ENCODE results near the gene MINDY2. TPM values are rescaled to one million over a fixed set of nuclear protein-coding genes. Genes with fewer than 3 reads are reported as not detected.
"Not testable (repeated sequence)": the region's sequence is repeated elsewhere in the genome, so short reads cannot be mapped to it uniquely, and the experiment has no call there.

The MINDY2 gene
- total RNA-seq, 1 experiment from 2014 or later: 42.3 TPM

GRCh38 chr15:58766290-58766689 is 4.8 kb upstream of the MINDY2 start:
- H3K36me3 ChIP-seq: no peaks in the 10 kb centered on the region
- H3K27me3 ChIP-seq: no peaks in the 10 kb centered on the region
- H3K4me1 ChIP-seq: no peaks in the 10 kb centered on the region
- no peaks in the 10 kb centered on the region for H3K9me3 ChIP-seq (replicated peaks)
- H3K4me3 ChIP-seq: no peak overlapping the region
- DNase-seq: no peak
- no peak overlapping the region for H3K27ac ChIP-seq

GRCh38 chr15:58768601-58769004 is 2.5 kb upstream of the MINDY2 start:
- not testable (repeated sequence) for H3K9me3 ChIP-seq (replicated peaks); H3K36me3 ChIP-seq; H3K4me3 ChIP-seq; H3K4me1 ChIP-seq; H3K27ac ChIP-seq; H3K27me3 ChIP-seq; DNase-seq

GRCh38 chr15:58770519-58770856 is 614 bp upstream of the MINDY2 start:
- Histone ChIP-seq H3K4me3 (peak overlapping the region; percentile 82), H3K27ac (peak overlapping the region; percentile 58)
- DNase-seq: no peak

GRCh38 chr15:58771621-58772250 is 634 bp downstream of the MINDY2 start:
- Histone ChIP-seq H3K36me3 (no peaks in the 10 kb centered on the region), H3K27ac (peak overlapping the region; percentile 68), H3K4me3 (peak overlapping the region; percentile 82), H3K4me1 (no peaks in the 10 kb centered on the region), H3K27me3 (no peaks in the 10 kb centered on the region), H3K9me3 (replicated peaks) (no peaks in the 10 kb centered on the region)
- DNase-seq: peak; percentile 36 to 54

More at GRCh38 chr15:58770519-58770856, 614 bp upstream of the MINDY2 start:
- Histone ChIP-seq H3K9me3 (replicated peaks) (no peaks in the 10 kb centered on the region), H3K36me3 (no peaks in the 10 kb centered on the region), H3K27me3 (no peaks in the 10 kb centered on the region), H3K4me1 (no peaks in the 10 kb centered on the region)

GRCh38 chr15:58773024-58773423 is 1.9 kb downstream of the MINDY2 start:
- no peak for DNase-seq
- Histone ChIP-seq H3K27me3 (no peaks in the 10 kb centered on the region), H3K4me1 (no peaks in the 10 kb centered on the region), H3K9me3 (replicated peaks) (no peaks in the 10 kb centered on the region), H3K4me3 (peak overlapping the region; percentile 82), H3K36me3 (0 out of 2 replicates have a peak, but pooled peaks cover 4% of the 10 kb centered on the region), H3K27ac (no peak overlapping the region)

- Histone ChIP-seq H3K4me3 (no peak overlapping the region), H3K9me3 (replicated peaks) (no peaks in the 10 kb centered on the region), H3K36me3 (peaks cover 5% of the 10 kb centered on the region; the same call in 1 of the 2 replicates), H3K27me3 (no peaks in the 10 kb centered on the region), H3K27ac (no peak overlapping the region), H3K4me1 (no peaks in the 10 kb centered on the region)
- DNase-seq: no peak
These were observed 4.3 kb downstream of the MINDY2 start for GRCh38 chr15:58775402-58775801.

GRCh38 chr15:58777107-58777506 is 6.0 kb downstream of the MINDY2 start:
- Histone ChIP-seq H3K9me3 (replicated peaks) (no peaks in the 10 kb centered on the region), H3K36me3 (peaks cover 9% of the 10 kb centered on the region), H3K4me3 (no peak overlapping the region), H3K27ac (no peak overlapping the region), H3K4me1 (no peaks in the 10 kb centered on the region), H3K27me3 (no peaks in the 10 kb centered on the region)
- DNase-seq: no peak

GRCh38 chr15:58779554-58779953 is 8.5 kb downstream of the MINDY2 start:
- no peak for DNase-seq
- H3K4me1 ChIP-seq: no peaks in the 10 kb centered on the region
- peaks cover 23% of the 10 kb centered on the region for H3K36me3 ChIP-seq
- no peak overlapping the region for H3K27ac ChIP-seq
- no peaks in the 10 kb centered on the region for H3K27me3 ChIP-seq
- no peak overlapping the region for H3K4me3 ChIP-seq
- H3K9me3 ChIP-seq (replicated peaks): no peaks in the 10 kb centered on the region

- DNase-seq: no peak
- no peak overlapping the region for H3K27ac ChIP-seq
- peaks cover 23% of the 10 kb centered on the region for H3K36me3 ChIP-seq
- H3K4me3 ChIP-seq: no peak overlapping the region
- no peaks in the 10 kb centered on the region for H3K9me3 ChIP-seq (replicated peaks)
- H3K27me3 ChIP-seq: no peaks in the 10 kb centered on the region
- no peaks in the 10 kb centered on the region for H3K4me1 ChIP-seq
These were observed 14.3 kb downstream of the MINDY2 start for GRCh38 chr15:58785355-58785754.

- Histone ChIP-seq H3K4me1 (no peaks in the 10 kb centered on the region), H3K27ac (no peak overlapping the region), H3K27me3 (no peaks in the 10 kb centered on the region), H3K4me3 (no peak overlapping the region), H3K36me3 (peaks cover 24% of the 10 kb centered on the region), H3K9me3 (replicated peaks) (no peaks in the 10 kb centered on the region)
- DNase-seq: no peak
These were observed 17.1 kb downstream of the MINDY2 start for GRCh38 chr15:58788056-58788710.

GRCh38 chr15:58793862-58794261 is 22.8 kb downstream of the MINDY2 start:
- no peak for DNase-seq
- no peaks in the 10 kb centered on the region for H3K4me1 ChIP-seq
- peaks cover 20% of the 10 kb centered on the region for H3K36me3 ChIP-seq
- no peaks in the 10 kb centered on the region for H3K27me3 ChIP-seq
- no peaks in the 10 kb centered on the region for H3K9me3 ChIP-seq (replicated peaks)
- no peak overlapping the region for H3K4me3 ChIP-seq
- no peak overlapping the region for H3K27ac ChIP-seq

GRCh38 chr15:58795825-58796224 is 24.7 kb downstream of the MINDY2 start:
- Histone ChIP-seq H3K9me3 (replicated peaks) (no peaks in the 10 kb centered on the region), H3K4me1 (no peaks in the 10 kb centered on the region), H3K4me3 (no peak overlapping the region), H3K27ac (no peak overlapping the region), H3K27me3 (no peaks in the 10 kb centered on the region), H3K36me3 (peaks cover 11% of the 10 kb centered on the region)
- no peak for DNase-seq

GRCh38 chr15:58797505-58797904 is 26.4 kb downstream of the MINDY2 start:
- DNase-seq: no peak

GRCh38 chr15:58805095-58805494 is 34.0 kb downstream of the MINDY2 start:
- DNase-seq: no peak
- Histone ChIP-seq H3K4me1 (no peaks in the 10 kb centered on the region), H3K9me3 (replicated peaks) (no peaks in the 10 kb centered on the region), H3K27ac (no peak overlapping the region), H3K27me3 (no peaks in the 10 kb centered on the region), H3K4me3 (no peak overlapping the region), H3K36me3 (peaks cover 37% of the 10 kb centered on the region)

More at GRCh38 chr15:58797505-58797904, 26.4 kb downstream of the MINDY2 start:
- H3K27me3 ChIP-seq: no peaks in the 10 kb centered on the region
- H3K9me3 ChIP-seq (replicated peaks): no peaks in the 10 kb centered on the region
- H3K27ac ChIP-seq: no peak overlapping the region
- no peaks in the 10 kb centered on the region for H3K4me1 ChIP-seq
- no peak overlapping the region for H3K4me3 ChIP-seq
- H3K36me3 ChIP-seq: peaks cover 13% of the 10 kb centered on the region; the same call in 1 of the 2 replicates

GRCh38 chr15:58823267-58823666 is 52.2 kb downstream of the MINDY2 start:
- not testable (repeated sequence) for H3K4me1 ChIP-seq; H3K27me3 ChIP-seq; H3K4me3 ChIP-seq; H3K27ac ChIP-seq; DNase-seq; H3K9me3 ChIP-seq (replicated peaks)
- H3K36me3 ChIP-seq: peaks cover 47% of the 10 kb centered on the region

GRCh38 chr15:58830556-58830955 is 59.5 kb downstream of the MINDY2 start:
- no peak overlapping the region for H3K27ac ChIP-seq
- DNase-seq: no peak
- peaks cover 21% of the 10 kb centered on the region for H3K36me3 ChIP-seq
- H3K27me3 ChIP-seq: no peaks in the 10 kb centered on the region
- no peaks in the 10 kb centered on the region for H3K9me3 ChIP-seq (replicated peaks)
- H3K4me3 ChIP-seq: no peak overlapping the region
- no peaks in the 10 kb centered on the region for H3K4me1 ChIP-seq
